ENCODE data around the gene CFAP90.

GRCh38 chr5:7844901-7845300, 6.0 kb downstream of the CFAP90 start:
- TF ChIP-seq POLR2AphosphoS5 (IDR thresholded peaks at IDR 0.05; ENCODE audit: low read depth, low read length) (no peak), SIN3A (IDR thresholded peaks at IDR 0.05; ENCODE audit: borderline replicate concordance, insufficient read depth, low read length) (no peak), REST (IDR thresholded peaks at IDR 0.05; ENCODE audit: insufficient read depth in 1 of 2, low read depth in 2 of 2, low read length in 2 of 2) (no peak), TAF1 (IDR thresholded peaks at IDR 0.05; ENCODE audit: borderline replicate concordance, insufficient read depth, low read length) (no peak)

Data from PFSK-1 (cell line).